GM12874 (cell line): ENCODE data around the gene ALDH16A1.

Experiments used
- CTCF ChIP-seq: IDR thresholded peaks from 2 replicates; pipeline ENCODE4 v1.5.1; 2011; ENCODE audit warnings: low read depth, mild to moderate bottlenecking, control low read depth, low read length, moderate library complexity; ENCODE audit not compliant: insufficient read depth

ALDH16A1 gene

DNA sequence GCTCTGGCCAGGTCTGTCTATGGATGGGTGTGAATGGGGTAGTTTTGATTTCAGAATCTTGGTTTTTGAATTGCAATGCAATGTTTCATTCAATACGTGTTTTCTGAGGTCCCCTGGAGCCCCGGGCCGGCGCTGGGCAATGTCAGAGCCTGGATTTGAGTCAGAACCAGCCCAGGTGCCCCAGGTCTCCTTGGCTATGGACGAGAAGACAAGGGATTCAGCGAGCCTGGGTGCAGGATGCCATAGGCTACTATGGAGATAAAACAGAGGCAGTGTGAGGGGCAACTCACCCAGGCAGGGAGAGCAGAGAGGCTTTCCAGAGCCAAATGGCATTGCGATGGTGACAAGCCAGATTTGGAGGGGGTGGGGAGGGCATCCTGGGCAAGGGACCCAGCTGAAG is 33.2 kb downstream of the ALDH16A1 start:
- no peak for TF ChIP-seq CTCF

DNA sequence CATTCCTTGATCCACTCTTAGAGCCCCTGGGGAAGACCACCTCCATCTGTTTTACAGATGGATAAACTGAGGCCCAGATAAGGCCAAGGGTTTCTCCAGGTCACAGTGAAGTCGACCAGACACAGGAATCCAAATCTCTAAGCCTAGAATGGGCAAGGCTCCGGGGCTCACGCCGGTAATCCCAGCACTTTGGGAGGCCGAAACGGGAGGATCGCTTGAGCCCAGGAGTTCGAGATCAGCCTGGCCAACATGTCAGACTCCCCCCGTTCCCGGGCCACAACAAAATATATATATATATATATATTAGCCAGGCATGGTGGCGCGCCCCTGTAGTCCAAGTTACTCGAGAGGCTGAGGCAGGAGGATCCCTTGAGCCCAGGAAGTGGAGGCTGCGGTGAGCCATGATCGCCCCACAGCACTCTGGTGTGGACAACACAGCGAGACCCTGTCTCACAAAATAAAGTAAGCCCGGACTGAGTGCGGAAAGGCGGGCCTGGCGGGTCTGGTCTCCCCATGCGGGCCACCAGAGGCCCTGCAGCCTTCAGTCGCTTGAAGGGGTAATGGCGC is 33.8 kb downstream of the ALDH16A1 start:
- TF ChIP-seq CTCF = no peak

DNA sequence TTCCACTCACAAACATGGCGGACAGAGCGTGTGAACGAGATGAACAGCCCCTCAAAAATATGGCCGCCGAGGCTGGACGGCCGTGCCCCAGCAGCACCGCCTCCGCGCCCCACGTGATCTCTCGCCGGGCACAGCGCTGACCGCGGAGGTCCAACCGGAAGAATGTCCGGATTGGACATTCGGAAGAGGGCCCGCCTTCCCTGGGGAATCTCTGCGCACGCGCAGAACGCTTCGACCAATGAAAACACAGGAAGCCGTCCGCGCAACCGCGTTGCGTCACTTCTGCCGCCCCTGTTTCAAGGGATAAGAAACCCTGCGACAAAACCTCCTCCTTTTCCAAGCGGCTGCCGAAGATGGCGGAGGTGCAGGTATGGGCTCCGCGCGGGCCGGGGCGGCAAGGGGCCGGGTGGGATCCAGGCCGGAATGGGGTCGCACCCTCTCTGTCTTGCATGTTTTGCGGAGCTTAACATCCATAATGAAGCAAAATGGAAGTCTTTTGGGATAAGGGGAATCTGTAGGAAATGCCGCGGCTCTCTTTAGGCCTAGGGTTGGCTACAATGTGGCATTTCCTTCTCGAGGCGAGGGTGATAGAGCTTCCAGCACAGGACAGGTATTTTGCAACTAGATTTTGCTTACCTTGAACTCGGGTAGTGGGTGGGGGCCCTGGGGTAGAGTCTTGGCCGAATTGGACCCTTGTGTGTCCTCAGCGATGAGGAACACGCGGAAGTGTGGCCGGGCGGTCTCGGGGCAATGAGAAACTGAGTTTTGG is 34.4 kb downstream of the ALDH16A1 start, which contains the start of gene RPL13A:
TSS of gene RPL13A (plus strand) at position 332 of the 769 bp plus-strand sequence. CDS start at position 354, 22 bp downstream.
- TF ChIP-seq CTCF = no peak

DNA sequence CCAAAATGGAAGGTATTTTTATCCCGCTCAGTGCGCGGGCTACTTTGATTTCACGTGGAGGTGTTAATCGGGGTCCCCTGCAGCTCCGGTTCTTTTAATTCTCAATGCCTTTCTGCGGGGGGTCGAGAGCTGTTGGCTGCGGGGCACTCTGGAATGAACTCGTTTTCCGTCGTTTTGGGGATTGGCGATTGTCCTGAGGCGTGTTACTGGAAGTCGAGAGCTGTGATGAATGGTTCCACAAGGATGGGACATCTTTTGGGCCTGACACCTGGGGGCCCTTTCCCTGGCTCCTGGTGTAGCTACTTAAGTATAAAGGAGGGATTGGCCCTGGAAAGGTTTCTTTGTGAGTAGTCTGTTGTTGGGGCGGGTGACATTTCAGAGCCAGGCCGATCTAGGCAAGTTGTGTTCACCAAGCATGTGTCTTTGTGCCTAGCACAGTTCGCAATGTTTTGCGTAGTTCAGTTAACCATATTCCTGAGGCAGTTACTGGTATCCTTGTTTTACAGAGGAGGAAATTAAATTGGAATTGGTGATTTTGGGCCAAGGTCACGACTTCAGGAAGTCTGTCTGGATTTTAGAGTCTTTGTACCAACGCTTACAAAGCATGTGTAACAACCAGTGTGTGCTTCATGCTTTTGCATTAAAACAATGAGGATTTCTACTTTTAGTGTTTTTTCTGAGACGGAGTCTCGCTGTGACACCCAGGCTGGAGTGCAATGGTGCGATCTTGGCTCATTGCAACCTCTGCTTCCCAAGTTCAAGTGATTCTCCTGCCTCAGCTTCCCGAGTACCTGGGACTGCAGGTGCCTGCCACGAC is 35.2 kb downstream of the ALDH16A1 start:
- TF ChIP-seq CTCF = no peak

- no peak for TF ChIP-seq CTCF
Measured at GRCh38 chr19:49488863-49489537, 36.0 kb downstream of the ALDH16A1 start.

DNA sequence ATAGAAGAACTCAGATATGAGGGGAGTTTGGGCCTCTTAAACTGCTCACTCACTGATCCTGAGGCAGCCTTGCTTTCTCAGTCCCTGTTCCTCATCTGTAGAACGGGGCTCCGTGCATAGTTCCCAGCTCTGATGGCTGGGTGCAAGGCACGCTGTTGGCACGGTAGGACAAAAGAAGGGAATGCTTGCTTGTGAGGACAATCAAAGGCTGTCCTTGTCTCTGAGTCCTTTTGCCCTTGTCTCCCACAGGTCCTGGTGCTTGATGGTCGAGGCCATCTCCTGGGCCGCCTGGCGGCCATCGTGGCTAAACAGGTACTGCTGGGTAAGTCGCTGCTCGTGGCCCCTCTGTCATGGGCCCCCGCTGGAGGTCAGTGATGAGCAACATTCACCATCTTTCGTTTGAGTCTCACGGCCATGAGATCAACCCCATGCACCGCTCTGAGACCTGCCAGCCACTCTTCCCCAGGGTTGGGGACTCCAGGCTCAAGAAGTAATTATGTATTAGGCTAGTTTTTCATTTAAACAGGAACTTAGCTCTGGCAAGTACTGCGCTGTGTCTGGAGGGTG is 36.7 kb downstream of the ALDH16A1 start:
- TF ChIP-seq CTCF = peak; percentile 44
